ENCODE measurements around the gene OAT.

- TF ChIP-seq CTCF (IDR thresholded peaks at IDR 0.05) (no peak), POLR2A (IDR thresholded peaks at IDR 0.05) (no peak)
These were observed 44.0 kb downstream of the OAT start for GRCh38 chr10:124374535-124375352.
